ENCODE data around the gene CHST11. TPM values are rescaled to one million over a fixed set of nuclear protein-coding genes. Genes with fewer than 3 reads are reported as not detected.

CHST11 gene
- total RNA-seq, 4 donors from 2014 or later = 2.1 to 7.3 (median 4.9) TPM

- DNase-seq (ENCODE audit: low spot score in 2 of 2) = no peak
- TF ChIP-seq CTCF (IDR thresholded peaks at IDR 0.05) (no peak), POLR2A (IDR thresholded peaks at IDR 0.05) (no peak)
- WGBS, 2 donors = 90 to 100% methylated on average over 3 of the region's 3 CpGs
- no peak overlapping the region for H3K4me3 ChIP-seq (ENCODE audit: low read depth, poor library complexity, severe bottlenecking)
- intact Hi-C loops (cut with DNase I; ENCODE audit: low total_unique reads) = no loop called here
Observed at GRCh38 chr12:104507672-104508071, 50.9 kb downstream of the CHST11 start.

- no peak for DNase-seq (ENCODE audit: low spot score in 2 of 2)
- intact Hi-C loops (cut with DNase I; ENCODE audit: low total_unique reads) = no loop called here
- H3K4me3 ChIP-seq (ENCODE audit: low read depth, poor library complexity, severe bottlenecking) = no peak overlapping the region
- 96 to 98% methylated on average over 2 of the region's 2 CpGs for WGBS, 2 donors
- no peak for TF ChIP-seq CTCF (IDR thresholded peaks at IDR 0.05)
- no peak for TF ChIP-seq POLR2A (IDR thresholded peaks at IDR 0.05)
Observed at GRCh38 chr12:104508752-104509446, 52.2 kb downstream of the CHST11 start.

- DNase-seq (ENCODE audit: low spot score in 2 of 2) = no peak
- no peak for TF ChIP-seq POLR2A (IDR thresholded peaks at IDR 0.05)
- TF ChIP-seq CTCF (IDR thresholded peaks at IDR 0.05) = no peak
- intact Hi-C loops (cut with DNase I; ENCODE audit: low total_unique reads) = no loop called here
- no peak overlapping the region for H3K4me3 ChIP-seq (ENCODE audit: low read depth, poor library complexity, severe bottlenecking)
- WGBS, 2 donors = 52 to 64% methylated on average over 2 of the region's 2 CpGs
Observed at GRCh38 chr12:104510145-104510872, 53.6 kb downstream of the CHST11 start.

GRCh38 chr12:104510873-104511440, 54.2 kb downstream of the CHST11 start:
- WGBS, 2 donors = 68% methylated on average over 2 of the region's 2 CpGs

GRCh38 chr12:104513681-104514080, 56.9 kb downstream of the CHST11 start:
- intact Hi-C loops (cut with DNase I; ENCODE audit: low total_unique reads) = no loop called here
- TF ChIP-seq POLR2A (IDR thresholded peaks at IDR 0.05) = no peak
- no peak for TF ChIP-seq CTCF (IDR thresholded peaks at IDR 0.05)
- H3K4me3 ChIP-seq (ENCODE audit: low read depth, poor library complexity, severe bottlenecking) = no peak overlapping the region
- WGBS, 2 donors = 87 to 88% methylated on average over 6 of the region's 6 CpGs
- DNase-seq (ENCODE audit: low spot score in 2 of 2) = no peak

More at GRCh38 chr12:104510873-104511440, 54.2 kb downstream of the CHST11 start:
- intact Hi-C loops (cut with DNase I; ENCODE audit: low total_unique reads) = no loop called here
- no peak for TF ChIP-seq POLR2A (IDR thresholded peaks at IDR 0.05)
- no peak for TF ChIP-seq CTCF (IDR thresholded peaks at IDR 0.05)
- H3K4me3 ChIP-seq (ENCODE audit: low read depth, poor library complexity, severe bottlenecking) = no peak overlapping the region
- no peak for DNase-seq (ENCODE audit: low spot score in 2 of 2)
